GM21786 (cell line): Measurements from ENCODE around the gene E2F3.
A peak's percentile ranks its signal among the peaks of the same experiment; 100 is the strongest.

ENCODE experiments used
- ATAC-seq: cut with Tn5 transposase; IDR thresholded peaks from one replicate; pipeline ENCODE4 v1.9.1; 2021; ENCODE audit not compliant: unreplicated experiment

Gene E2F3

DNA sequence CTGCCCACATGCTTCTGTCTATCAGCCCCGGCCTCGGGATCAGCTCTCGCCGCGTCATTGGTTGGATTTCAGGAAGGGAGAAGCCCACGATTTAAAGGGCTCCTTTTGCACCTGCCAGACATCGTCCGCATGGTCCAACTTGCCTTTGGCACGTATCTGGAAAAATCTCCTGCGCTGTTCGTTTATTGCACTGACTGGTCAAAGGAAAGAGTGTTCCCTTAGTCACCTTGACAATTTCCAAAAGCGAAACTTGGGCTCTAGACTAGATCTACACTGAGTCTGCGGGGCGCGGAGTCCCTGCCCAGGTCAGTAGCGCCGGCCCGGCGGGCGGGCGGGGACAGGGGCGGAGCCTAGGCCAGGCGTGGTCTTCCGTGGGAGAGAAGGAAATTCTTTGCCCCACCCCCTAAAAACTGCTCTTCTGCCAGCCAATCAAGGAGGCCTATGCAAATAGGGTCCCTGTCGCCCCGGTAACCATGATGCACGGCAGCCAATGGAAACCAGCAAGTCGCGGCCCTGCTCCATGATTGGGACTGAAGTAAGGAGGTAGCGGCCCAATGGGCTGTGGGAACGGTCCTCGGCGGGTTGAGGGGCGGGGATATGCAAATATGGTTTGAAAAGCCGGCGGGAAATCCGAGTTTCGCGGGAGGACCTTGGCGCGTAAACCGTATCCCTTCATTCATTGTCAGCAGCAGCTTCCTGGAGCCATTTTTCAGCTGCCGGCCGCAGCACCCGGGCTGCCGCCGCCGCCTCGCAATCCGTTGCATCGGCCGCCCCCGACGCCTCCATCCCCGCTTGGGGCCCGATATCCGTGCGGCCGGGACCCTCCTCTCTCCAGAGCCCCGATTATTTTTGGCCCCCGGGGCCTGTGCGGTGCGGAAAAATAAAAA lies at the start of gene E2F3:
Gene E2F3 (plus strand): TSS at position 675 of the 887 bp plus-strand sequence. CDS start 354 bp downstream, outside the sequence.
- peak; percentile 87 for ATAC-seq

DNA sequence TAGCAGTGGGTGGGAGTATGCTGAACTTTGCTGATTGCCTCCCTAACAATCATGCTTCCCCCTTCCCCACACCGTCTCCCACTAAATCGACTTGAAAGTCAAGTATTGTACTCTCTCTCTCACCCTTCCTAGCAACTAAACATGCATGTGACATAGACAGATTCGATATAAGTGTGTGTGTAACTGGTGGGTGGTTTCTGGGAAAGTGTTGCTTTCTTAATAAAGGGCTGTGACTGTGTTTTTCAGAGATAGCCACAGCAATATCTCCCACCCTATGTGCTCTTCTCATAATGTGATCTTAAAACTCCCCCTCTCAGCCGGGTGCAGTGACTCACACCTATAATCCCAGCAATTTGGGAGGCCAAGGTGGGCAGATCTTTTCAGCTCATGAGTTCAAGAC lies 49.3 kb upstream of the E2F3 start:
- no peak for ATAC-seq

GRCh38 chr6:20353134-20353533 lies 48.5 kb upstream of the E2F3 start:
- no peak for ATAC-seq

- ATAC-seq = no peak
These were observed 47.3 kb upstream of the E2F3 start for GRCh38 chr6:20354366-20354765.

DNA sequence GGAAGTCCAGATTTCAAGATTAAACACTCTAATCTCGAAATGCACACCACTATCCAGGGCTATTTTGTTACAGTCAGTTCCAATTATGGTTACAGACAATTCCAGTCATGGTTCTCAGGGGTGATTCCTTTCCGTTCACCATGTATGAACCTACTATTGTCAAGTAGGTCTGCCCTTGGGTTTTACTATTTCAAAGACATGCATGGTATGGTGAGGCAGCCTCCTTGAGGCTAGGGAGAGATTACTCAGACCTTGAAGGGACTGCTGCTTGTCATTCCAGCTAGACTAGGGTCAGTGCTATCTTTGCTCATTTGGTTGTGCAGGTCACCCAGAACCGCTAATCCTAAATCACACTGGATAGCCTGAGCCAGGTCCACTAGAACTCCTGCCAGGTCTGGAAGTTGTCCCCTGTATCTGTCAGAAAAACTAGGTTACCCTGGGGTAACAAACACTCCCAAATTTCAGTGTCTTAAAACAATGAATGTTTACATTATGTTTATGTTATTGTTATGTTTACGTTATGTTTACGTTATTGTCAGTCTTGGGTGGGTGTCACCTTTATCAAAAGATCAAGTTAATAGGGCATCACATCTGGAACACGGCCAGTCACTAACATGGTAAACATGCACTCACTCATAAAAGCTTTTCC lies 41.1 kb upstream of the E2F3 start:
- no peak for ATAC-seq

GRCh38 chr6:20362623-20363022 lies 39.1 kb upstream of the E2F3 start:
- no peak for ATAC-seq

- no peak for ATAC-seq
These were observed 37.4 kb upstream of the E2F3 start for GRCh38 chr6:20364327-20364726.

- peak; percentile 73 for ATAC-seq
These were observed 36.2 kb upstream of the E2F3 start for GRCh38 chr6:20365456-20365855.

DNA sequence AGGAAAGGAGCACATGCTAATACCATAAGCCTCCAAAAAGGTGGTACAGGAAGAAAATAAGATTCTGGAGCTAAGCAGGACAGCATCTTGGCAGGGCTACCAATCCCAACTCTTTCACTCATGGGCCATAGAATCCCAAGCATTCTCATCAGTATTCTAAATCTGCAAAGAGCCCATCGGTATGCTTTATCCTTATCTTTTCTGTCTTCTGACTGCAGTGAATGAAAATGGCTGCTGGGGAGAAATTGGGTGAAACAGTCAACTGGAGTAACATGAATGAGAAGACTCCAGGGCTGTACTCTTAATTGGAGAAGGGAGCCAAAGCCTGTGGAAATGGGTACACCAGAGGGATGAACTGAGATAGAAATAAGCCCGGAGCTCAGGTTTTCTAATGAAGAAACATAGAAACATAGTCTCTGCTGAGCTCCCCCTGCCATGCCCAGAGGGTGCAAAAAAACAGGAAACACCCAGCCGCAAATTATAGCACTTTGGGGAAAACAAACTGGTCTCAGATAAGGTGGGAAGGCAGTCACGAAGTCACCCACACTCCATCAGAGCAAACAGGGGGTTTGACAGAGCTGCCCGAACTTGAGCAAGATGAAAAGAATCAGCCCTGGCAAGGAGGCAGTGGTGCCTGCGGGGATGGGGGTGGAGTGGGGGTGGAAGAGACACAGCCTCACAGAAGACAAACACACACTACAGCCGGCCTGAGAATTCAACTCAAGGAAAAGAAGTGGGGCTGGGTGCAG lies 35.4 kb upstream of the E2F3 start:
- ATAC-seq = no peak

GRCh38 chr6:20367743-20368485 lies 33.8 kb upstream of the E2F3 start:
- ATAC-seq = no peak

DNA sequence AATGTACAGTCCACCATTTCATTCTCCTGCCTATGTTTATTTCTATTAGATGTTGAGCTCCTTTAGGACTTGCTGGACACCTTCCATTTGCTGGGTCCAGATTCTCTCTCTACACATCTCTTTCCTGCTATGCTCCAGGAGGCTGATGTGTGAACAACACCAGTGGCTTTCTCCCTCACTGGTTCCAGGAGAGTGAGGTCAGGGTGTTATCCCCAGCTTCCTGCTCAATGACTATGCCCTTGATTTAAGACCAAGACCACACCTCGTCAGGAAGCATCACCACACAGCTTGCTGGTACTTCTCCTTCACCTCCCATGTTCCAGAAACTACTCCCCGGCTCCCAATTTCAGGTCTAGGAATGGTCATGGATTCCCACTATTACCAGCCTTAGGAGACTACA lies 31.3 kb upstream of the E2F3 start:
- ATAC-seq = no peak

DNA sequence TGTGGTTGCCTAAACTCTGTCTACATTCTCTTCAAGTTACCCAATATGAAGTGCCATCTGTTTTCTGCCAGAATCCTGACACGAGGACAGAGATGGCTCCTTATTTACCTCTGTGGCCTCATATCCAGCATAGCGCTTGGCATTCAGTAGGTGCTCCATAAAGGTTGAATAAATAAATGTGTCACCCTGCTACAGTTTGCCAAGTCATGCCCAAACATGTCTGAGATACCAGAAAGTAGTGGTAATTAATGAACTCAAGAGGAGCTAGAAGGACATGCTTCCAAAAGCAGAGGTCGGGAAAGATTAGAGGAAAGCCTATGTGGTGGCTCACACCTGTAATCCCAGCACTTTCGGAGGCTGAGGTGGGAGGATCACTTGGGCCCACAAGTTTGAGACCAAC lies 30.9 kb upstream of the E2F3 start:
- no peak for ATAC-seq

DNA sequence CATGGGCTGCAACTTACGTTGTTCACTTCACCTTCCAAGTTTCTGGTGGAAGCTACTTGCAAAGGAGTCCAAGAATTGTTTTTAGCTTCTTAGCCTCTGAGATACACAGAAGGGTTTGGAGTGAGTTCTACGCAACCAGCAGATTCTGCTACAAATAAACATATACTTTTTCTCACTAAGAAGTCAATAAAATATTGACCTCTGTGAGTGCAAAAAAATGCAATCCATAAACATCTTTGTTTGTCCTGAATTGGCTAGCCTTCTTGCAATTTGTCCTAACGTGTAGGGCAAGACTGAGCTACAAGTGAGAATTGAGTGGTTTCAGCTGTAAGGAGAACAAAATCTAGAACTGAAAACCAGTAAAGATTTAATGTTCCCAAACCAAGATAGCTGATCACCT lies 26.2 kb upstream of the E2F3 start:
- ATAC-seq = no peak

GRCh38 chr6:20377623-20378265 lies 23.9 kb upstream of the E2F3 start:
- ATAC-seq = no peak

- no peak for ATAC-seq
These were observed 22.4 kb upstream of the E2F3 start for GRCh38 chr6:20379231-20379630.

DNA sequence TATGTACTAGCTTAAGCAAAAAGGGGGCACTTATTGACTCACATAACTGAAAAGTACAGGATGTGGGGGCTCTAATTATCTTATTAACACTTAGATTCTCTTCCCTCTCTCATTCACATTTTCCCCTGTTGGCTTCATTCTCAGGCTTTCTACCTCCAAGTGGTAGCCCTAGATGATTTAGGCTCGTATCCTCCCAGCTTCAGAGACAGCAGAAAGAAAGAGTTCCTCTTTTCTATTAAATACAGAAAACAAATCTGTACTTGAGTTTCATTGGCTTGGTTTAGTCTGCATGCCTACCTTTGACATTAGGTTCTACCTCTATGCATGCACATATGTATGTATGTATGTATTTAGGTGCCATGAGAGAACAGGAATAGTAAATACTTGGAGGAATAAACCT lies 15.5 kb upstream of the E2F3 start:
- ATAC-seq = no peak

GRCh38 chr6:20389066-20389465 lies 12.6 kb upstream of the E2F3 start:
- no peak for ATAC-seq

- ATAC-seq = no peak
These were observed 8.4 kb upstream of the E2F3 start for GRCh38 chr6:20393297-20393696.

DNA sequence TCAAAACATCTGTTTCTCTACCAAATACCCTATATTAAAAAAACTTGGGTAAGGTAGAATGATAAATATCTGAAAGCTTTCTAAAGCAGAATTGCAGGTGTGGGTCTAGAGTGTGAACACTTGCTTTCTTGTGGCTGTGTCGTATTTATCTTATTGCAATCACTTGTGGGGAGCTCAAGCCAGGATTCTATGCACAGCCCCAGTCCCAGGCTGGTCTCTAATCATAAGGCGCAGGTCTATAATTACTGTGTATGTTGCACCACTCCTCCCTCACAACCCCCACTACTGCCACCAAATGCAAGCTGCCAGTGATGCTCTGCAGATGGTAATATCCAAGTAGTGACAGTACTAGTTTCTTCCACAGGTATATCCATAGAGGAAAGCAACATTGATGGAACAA lies 2.2 kb upstream of the E2F3 start:
- ATAC-seq = no peak

- no peak for ATAC-seq
These were observed 1.0 kb upstream of the E2F3 start for GRCh38 chr6:20400456-20401204.
